Activated T-cell treated with anti-CD3 and anti-CD28 coated beads, Interleukin-2, amount 50 U/mL, for 1 hour (primary cell): Measurements from ENCODE around the gene PREX1.

ENCODE experiments used
- DNase-seq: peaks from one replicate; pipeline ENCODE4 v3.0.0-alpha.2; 2020

Gene PREX1

GRCh38 chr20:48729538-48729937 is 98.3 kb downstream of the PREX1 start:
- DNase-seq: no peak

GRCh38 chr20:48728042-48728825 is 99.6 kb downstream of the PREX1 start:
- no peak for DNase-seq

- DNase-seq: no peak
Measured at GRCh38 chr20:48727226-48727625, 100.6 kb downstream of the PREX1 start.

GRCh38 chr20:48725555-48725991 is 102.2 kb downstream of the PREX1 start:
- no peak for DNase-seq

- no peak for DNase-seq
Measured at GRCh38 chr20:48724891-48725554, 102.8 kb downstream of the PREX1 start.

- DNase-seq: no peak
Measured at GRCh38 chr20:48724382-48724781, 103.4 kb downstream of the PREX1 start.

GRCh38 chr20:48723308-48724264 is 104.2 kb downstream of the PREX1 start:
- DNase-seq: no peak

GRCh38 chr20:48722737-48723191 is 105.0 kb downstream of the PREX1 start:
- peak; percentile 33 for DNase-seq

GRCh38 chr20:48722002-48722731 is 105.6 kb downstream of the PREX1 start:
- no peak for DNase-seq

GRCh38 chr20:48721324-48722001 is 106.3 kb downstream of the PREX1 start:
- DNase-seq: no peak

- no peak for DNase-seq
Measured at GRCh38 chr20:48720256-48720985, 107.4 kb downstream of the PREX1 start.

- no peak for DNase-seq
Measured at GRCh38 chr20:48719598-48720255, 108.1 kb downstream of the PREX1 start.

GRCh38 chr20:48718786-48719578 is 108.8 kb downstream of the PREX1 start:
- no peak for DNase-seq

- no peak for DNase-seq
Measured at GRCh38 chr20:48717680-48718223, 110.0 kb downstream of the PREX1 start.

GRCh38 chr20:48717095-48717672 is 110.6 kb downstream of the PREX1 start:
- DNase-seq: no peak

GRCh38 chr20:48716541-48716940 is 111.3 kb downstream of the PREX1 start:
- DNase-seq: no peak

GRCh38 chr20:48716086-48716485 is 111.7 kb downstream of the PREX1 start:
- peak; percentile 57 for DNase-seq

GRCh38 chr20:48714764-48715163 is 113.0 kb downstream of the PREX1 start:
- DNase-seq: no peak
